ENCODE results near the gene SP2. TPM values are rescaled to one million over a fixed set of nuclear protein-coding genes. Genes with fewer than 3 reads are reported as not detected.
A peak's percentile ranks its signal among the peaks of the same experiment; 100 is the strongest.

SP2 gene
- total RNA-seq, 1 donor from 2014 or later, result 19.4 TPM

DNA sequence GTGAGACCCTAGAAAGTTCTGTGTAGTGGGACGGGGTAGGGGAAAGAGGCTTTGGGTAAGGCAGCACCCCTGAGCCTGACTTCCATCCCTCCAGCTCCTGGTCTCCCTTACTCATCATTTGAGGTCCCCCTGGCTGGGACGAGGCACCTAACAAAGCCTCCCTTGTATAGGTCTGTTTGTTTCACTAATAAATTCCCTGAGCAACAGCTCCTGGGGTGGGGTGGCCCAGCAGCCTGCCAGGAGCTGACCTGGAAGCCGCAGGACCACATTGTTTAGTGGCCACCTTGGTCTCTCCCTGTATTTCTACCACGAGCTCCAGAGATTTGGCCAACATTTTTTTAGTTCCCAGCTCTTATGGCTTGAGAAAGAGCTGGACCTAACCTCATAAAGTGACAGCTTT lies 54.4 kb downstream of the SP2 start:
- no peak for DNase-seq
- Histone ChIP-seq H3K4me1 (peaks cover 68% of the 10 kb centered on the region), H3K9me3 (no peaks in the 10 kb centered on the region), H3K27ac (peak overlapping the region; percentile 78), H3K4me3 (no peak overlapping the region), H3K36me3 (peaks cover 28% of the 10 kb centered on the region), H3K27me3 (ENCODE audit: low read depth) (no peaks in the 10 kb centered on the region)
- intact Hi-C loops (cut with DNase I), result no loop called here
- TF ChIP-seq, protein P1, sequence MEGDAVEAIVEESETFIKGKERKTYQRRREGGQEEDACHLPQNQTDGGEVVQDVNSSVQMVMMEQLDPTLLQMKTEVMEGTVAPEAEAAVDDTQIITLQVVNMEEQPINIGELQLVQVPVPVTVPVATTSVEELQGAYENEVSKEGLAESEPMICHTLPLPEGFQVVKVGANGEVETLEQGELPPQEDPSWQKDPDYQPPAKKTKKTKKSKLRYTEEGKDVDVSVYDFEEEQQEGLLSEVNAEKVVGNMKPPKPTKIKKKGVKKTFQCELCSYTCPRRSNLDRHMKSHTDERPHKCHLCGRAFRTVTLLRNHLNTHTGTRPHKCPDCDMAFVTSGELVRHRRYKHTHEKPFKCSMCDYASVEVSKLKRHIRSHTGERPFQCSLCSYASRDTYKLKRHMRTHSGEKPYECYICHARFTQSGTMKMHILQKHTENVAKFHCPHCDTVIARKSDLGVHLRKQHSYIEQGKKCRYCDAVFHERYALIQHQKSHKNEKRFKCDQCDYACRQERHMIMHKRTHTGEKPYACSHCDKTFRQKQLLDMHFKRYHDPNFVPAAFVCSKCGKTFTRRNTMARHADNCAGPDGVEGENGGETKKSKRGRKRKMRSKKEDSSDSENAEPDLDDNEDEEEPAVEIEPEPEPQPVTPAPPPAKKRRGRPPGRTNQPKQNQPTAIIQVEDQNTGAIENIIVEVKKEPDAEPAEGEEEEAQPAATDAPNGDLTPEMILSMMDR (IDR thresholded peaks at IDR 0.05), result no peak
- no peak for ATAC-seq

DNA sequence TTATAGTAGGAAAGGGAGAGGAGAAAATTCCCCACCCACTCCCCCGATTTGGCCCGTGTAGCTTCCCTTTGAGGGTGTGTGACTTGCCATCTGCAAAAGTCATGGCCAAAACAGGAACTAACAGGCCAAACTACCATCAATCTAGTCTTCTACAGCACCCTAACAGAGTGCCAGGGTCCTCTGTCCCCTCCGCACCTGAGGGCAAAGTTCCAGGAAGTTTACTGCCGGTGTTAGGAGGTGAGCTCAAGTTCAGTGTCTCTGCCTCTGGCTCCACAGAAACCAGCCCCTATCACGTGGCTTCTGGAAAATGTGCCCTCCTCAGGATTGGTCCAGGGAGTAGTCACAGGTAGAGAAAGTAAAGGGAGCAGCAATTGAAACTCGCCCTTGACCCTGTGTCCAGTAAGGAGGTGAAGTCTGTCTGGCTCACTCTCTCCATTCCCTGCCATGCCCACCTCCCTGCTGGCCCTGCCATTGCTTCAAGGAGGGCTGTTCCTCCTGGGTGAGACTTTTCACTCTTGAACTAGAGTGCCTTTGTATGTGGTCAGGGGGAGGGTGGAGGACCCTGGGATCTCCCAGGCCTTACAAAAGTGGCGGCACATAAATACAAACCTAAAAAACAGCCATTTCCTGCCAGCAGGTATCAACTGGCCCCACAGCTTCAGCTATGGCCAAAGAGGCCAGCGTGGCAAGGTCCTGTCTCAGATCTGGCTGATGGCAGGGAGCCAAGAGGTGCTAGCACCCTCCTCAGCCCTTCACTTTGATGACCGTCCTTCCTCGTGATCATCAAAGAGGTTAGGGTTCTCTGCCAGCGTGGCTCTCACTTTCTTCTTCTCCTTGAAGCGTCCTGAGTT lies 56.4 kb downstream of the SP2 start:
- no peak for DNase-seq
- Histone ChIP-seq H3K4me1 (peaks cover 50% of the 10 kb centered on the region), H3K4me3 (peak overlapping the region; percentile 17), H3K36me3 (peaks cover 15% of the 10 kb centered on the region), H3K9me3 (no peaks in the 10 kb centered on the region), H3K27ac (peak overlapping the region; percentile 85), H3K27me3 (ENCODE audit: low read depth) (no peaks in the 10 kb centered on the region)
- intact Hi-C loops (cut with DNase I), result no loop called here
- peak; percentile 3 to 39 for ATAC-seq
- TF ChIP-seq, protein P1 (IDR thresholded peaks at IDR 0.05), result no peak

DNA sequence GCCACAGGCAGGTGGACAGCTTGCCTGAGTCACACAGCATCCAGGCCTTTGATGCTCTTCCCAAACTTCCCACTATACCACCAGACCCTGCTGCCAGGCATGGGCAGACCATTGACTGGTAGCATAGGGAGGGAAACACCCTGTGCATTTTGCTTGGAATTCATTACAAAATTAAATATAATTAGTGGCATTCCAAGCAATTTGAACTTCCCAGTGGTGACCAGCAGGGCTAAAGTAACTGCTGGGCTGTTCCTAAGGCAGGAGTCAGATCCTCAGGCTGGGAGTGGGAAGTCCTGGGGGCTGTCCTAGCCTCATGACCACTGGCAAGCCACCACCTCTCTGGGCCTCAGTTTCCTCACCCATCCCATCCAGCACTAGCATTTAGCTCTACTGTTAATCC lies 57.9 kb downstream of the SP2 start:
- Histone ChIP-seq H3K36me3 (peaks cover 6% of the 10 kb centered on the region), H3K27me3 (ENCODE audit: low read depth) (no peaks in the 10 kb centered on the region), H3K4me1 (peaks cover 40% of the 10 kb centered on the region), H3K4me3 (peak overlapping the region; percentile 37), H3K27ac (peak overlapping the region; percentile 85), H3K9me3 (no peaks in the 10 kb centered on the region)
- TF ChIP-seq, protein P1 (IDR thresholded peaks at IDR 0.05), result no peak
- intact Hi-C loops (cut with DNase I), result no loop called here
- DNase-seq (no peak), ATAC-seq (no peak)

DNA sequence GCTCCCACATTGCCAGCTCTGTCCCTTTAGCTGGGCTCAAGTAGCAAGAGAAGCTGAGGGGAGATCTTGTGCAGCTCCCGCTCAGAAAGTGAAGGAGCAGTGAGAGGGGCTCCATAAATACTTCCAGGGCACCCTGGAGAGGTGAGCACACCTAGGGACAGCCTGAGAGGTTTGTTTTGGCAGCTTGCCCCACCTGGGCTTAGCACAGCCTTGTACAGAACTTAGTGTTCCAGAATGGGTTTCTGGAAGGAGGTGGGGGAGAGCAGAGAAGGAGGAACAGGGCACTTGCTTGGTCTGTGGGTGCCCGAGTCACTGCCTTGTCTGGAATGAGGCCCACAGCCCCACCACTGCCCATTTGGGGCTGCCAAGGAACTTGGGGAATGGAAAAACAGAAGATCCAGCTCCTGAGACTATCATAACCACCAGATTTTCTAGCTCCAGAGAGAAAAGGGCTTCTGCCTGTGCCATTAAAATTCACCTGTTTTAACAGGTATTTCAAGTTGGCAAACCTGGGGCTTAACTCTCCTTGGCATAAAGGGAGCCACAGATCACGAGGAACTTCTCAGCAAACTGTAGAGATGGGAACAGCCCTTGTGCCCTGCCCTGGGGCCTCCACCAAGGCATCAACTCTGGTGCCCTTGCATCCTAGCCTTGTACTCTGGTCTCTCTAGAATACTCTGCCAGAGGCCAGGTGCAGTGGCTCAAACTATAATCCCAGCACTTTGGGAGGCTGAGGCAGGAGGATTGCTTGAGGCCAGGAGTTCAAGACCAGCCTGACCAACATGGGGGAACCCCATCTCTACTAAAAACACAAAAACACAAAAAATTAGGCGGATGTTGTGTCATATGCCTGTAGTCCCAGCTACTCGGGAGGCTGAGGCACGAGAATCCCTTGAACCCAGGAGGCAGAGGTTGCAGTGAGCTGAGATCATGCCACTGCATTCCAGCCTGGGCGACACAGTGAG lies 59.7 kb downstream of the SP2 start:
- intact Hi-C loops (cut with DNase I), result no loop called here
- DNase-seq (peak; percentile 93), ATAC-seq (peak; percentile 86 to 87)
- no peaks in the 10 kb centered on the region for H3K9me3 ChIP-seq
- peak overlapping the region; percentile 61 for H3K4me3 ChIP-seq
- H3K27ac ChIP-seq, result peak overlapping the region; percentile 85
- no peaks in the 10 kb centered on the region for H3K27me3 ChIP-seq (ENCODE audit: low read depth)
- H3K36me3 ChIP-seq, result peaks cover 6% of the 10 kb centered on the region
- TF ChIP-seq, protein P1 (IDR thresholded peaks at IDR 0.05), result no peak
- H3K4me1 ChIP-seq, result peaks cover 23% of the 10 kb centered on the region

DNA sequence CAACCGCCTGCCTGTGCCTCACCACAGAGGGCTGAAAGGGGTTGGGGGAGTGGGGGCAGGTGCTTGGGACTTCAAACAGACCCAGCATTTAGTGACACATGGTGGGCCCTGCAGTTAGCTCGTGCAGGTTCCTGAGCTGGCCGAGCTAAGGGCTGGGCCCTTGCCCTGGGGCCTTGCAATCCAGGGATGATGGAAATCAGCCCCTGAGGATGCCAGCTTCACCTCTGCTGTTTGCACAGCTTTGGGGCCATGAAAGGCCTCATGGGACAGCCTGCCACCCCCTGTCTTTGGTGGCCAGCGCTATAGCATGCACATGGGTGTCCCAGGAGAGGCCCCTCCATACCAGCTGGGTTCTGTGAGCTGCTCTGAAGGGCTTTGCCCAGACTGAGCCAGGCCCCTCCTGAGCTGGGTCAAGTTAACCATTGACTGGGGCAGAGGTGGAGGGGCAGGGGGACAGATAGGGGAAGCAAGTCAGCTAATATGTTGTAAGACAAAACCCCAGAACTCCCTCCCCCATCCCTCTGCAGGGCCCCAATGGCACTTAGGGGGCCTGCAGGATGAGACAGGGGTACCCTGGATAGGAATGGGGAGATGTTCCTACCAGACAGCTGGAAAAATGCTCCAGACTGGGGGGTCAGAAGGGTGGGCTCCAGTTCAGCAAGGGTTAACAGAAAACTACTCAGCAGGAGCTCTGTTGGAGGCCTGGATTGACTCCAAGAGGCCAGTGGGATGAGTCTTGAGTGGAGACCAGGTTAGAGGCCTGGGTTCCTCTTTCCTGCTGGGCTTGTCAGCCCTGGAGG lies 61.0 kb downstream of the SP2 start:
- peak; percentile 9 to 21 for ATAC-seq
- peak overlapping the region; percentile 61 for H3K4me3 ChIP-seq
- TF ChIP-seq, protein P1 (IDR thresholded peaks at IDR 0.05), result no peak
- intact Hi-C loops (cut with DNase I), result no loop called here
- H3K27ac ChIP-seq, result peak overlapping the region; percentile 85
- peaks cover 16% of the 10 kb centered on the region for H3K4me1 ChIP-seq
- no peaks in the 10 kb centered on the region for H3K27me3 ChIP-seq (ENCODE audit: low read depth)
- no peaks in the 10 kb centered on the region for H3K9me3 ChIP-seq
- H3K36me3 ChIP-seq, result peaks cover 6% of the 10 kb centered on the region
- DNase-seq, result no peak

Data from lower lobe of right lung (tissue), 2 donors.